ENCODE data around the gene JOSD1. TPM values are rescaled to one million over a fixed set of nuclear protein-coding genes. Genes with fewer than 3 reads are reported as not detected.

The JOSD1 gene
- total and polyA plus RNA-seq, 9 of the 15 experiments (the other 6 are each of a cell fraction or from before 2014, with no cell fraction given): 8.9 to 39.1 (median 30.4) TPM

GRCh38 chr22:38699784-38700183 is 959 bp downstream of the JOSD1 start (continued):
- TF ChIP-seq PBX2 (CRISPR knock-in tag; IDR thresholded peaks at IDR 0.05; ENCODE audit: low read depth): no peak
- peak; percentile 56 for TF ChIP-seq PBX2 (tag; conservative IDR thresholded peaks at IDR 0.05; ENCODE audit: low read depth)
- TF ChIP-seq CREBBP (IDR thresholded peaks at IDR 0.05; ENCODE audit: low read depth, low read length): no peak
- peak; percentile 19; the same call in 1 of the 2 replicates for TF ChIP-seq ZNF316 (IDR thresholded peaks at IDR 0.05)
- no peak for TF ChIP-seq SIX5 (IDR thresholded peaks at IDR 0.05; ENCODE audit: borderline replicate concordance in 1 of 2, insufficient read depth in 1 of 2, low read depth in 1 of 2, low read length in 2 of 2)

GRCh38 chr22:38699143-38699542 is 1.6 kb downstream of the JOSD1 start:
- CTCF ChIA-PET (ENCODE audit: low intra/inter-chr PET ratio): no interaction called here
- WGBS (ENCODE audit: insufficient coverage, low coverage, missing lambda C conversion rate): 3% methylated on average over 5 of the region's 5 CpGs
- Histone ChIP-seq H3K4me2 (ENCODE audit: insufficient read depth, low read length) (peak overlapping the region; percentile 83), H2AFZ (ENCODE audit: low read depth, low read length) (no peak overlapping the region), H3K9me3 (replicated peaks; ENCODE audit: control insufficient read depth, insufficient read depth, low read depth, low read length) (no peaks in the 10 kb centered on the region), H3K4me3 (peak overlapping the region; percentile 89), H3K9me1 (ENCODE audit: control insufficient read depth, insufficient read depth, low read length) (peaks cover 2% of the 10 kb centered on the region), H4K20me1 (replicated peaks; ENCODE audit: control insufficient read depth, insufficient read depth, low read length) (no peaks in the 10 kb centered on the region; the same call in 1 of the 2 replicates), H3K9ac (ENCODE audit: insufficient read depth in 1 of 2, low read depth in 2 of 2, low read length in 2 of 2) (peak overlapping the region in 1 of 2 experiments; percentile 86; a peak in 2 of 4 replicates), H3K4me1 (replicated peaks in 1 of 2; ENCODE audit: control insufficient read depth in 2 of 2, insufficient read depth in 2 of 2, low read length in 2 of 2) (peaks cover 43 to 46% of the 10 kb centered on the region in 2 experiments; a peak in 4 of 5 replicates), H3K36me3 (ENCODE audit: control insufficient read depth, insufficient read depth, low read length) (peaks cover 30% of the 10 kb centered on the region), H3K27me3 (ENCODE audit: control insufficient read depth in 2 of 2, insufficient read depth in 2 of 2, low read length in 2 of 2) (no peaks in the 10 kb centered on the region), H3K27ac (ENCODE audit: extremely low read depth, low read depth, low read length) (peak overlapping the region; percentile 89), H3K79me2 (ENCODE audit: control insufficient read depth, insufficient read depth, low read length) (peaks cover 65% of the 10 kb centered on the region)
- BruUV-seq (replicated peaks): no TSS peak
- in situ Hi-C loops (cut with MboI) (no loop called here), intact Hi-C loops (cut with micrococcal nuclease) (no loop called here)
- peak; percentile 15; the same call in 1 of the 2 replicates for TF ChIP-seq ZNF316 (IDR thresholded peaks at IDR 0.05)
- no peak for TF ChIP-seq FOXP4 (CRISPR knock-in tag; IDR thresholded peaks at IDR 0.05; ENCODE audit: borderline replicate concordance)
- ATAC-seq: no peak
- POLR2A ChIA-PET: interaction anchor here (0.6 to 1.5 kb wide), 7 partner anchors 11 to 824 kb away, joined by 3 to 9 read pairs (median 3); partner anchors contain the start of gene TOMM22
- DNase-seq (ENCODE audit: extremely low read depth in 1 of 4, low spot score in 3 of 4): no peak
- no peak for FAIRE-seq

Measured in K562 (cell line).